ENCODE measurements around the gene CGA.

CGA gene

GRCh38 chr6:87065117-87065516, 29.8 kb downstream of the CGA start:
- DNase-seq (ENCODE audit: low read depth) = no peak
- H3K4me3 ChIP-seq (ENCODE audit: low read depth, low read length) = no peak overlapping the region
- no peak for TF ChIP-seq POLR2A (IDR thresholded peaks at IDR 0.05; ENCODE audit: extremely low read depth, insufficient read length)
- TF ChIP-seq CTCF (IDR thresholded peaks at IDR 0.05; ENCODE audit: low read depth, low read length) = no peak
- no peak for TF ChIP-seq MAX (IDR thresholded peaks at IDR 0.05; ENCODE audit: low read depth, low read length)
- TF ChIP-seq MYC (IDR thresholded peaks at IDR 0.05; ENCODE audit: low read depth, low read length) = no peak

- TF ChIP-seq POLR2A (IDR thresholded peaks at IDR 0.05; ENCODE audit: extremely low read depth, insufficient read length) (no peak), MAX (IDR thresholded peaks at IDR 0.05; ENCODE audit: low read depth, low read length) (no peak), CTCF (IDR thresholded peaks at IDR 0.05; ENCODE audit: low read depth, low read length) (no peak), MYC (IDR thresholded peaks at IDR 0.05; ENCODE audit: low read depth, low read length) (no peak)
- DNase-seq (ENCODE audit: low read depth) = no peak
- no peak overlapping the region for H3K4me3 ChIP-seq (ENCODE audit: low read depth, low read length)
Measured at GRCh38 chr6:87059943-87060342, 35.0 kb downstream of the CGA start.

- TF ChIP-seq MYC (IDR thresholded peaks at IDR 0.05; ENCODE audit: low read depth, low read length) = no peak
- TF ChIP-seq POLR2A (IDR thresholded peaks at IDR 0.05; ENCODE audit: extremely low read depth, insufficient read length) = no peak
- TF ChIP-seq MAX (IDR thresholded peaks at IDR 0.05; ENCODE audit: low read depth, low read length) = no peak
- TF ChIP-seq CTCF (IDR thresholded peaks at IDR 0.05; ENCODE audit: low read depth, low read length) = no peak
- DNase-seq (ENCODE audit: low read depth) = no peak
- no peak overlapping the region for H3K4me3 ChIP-seq (ENCODE audit: low read depth, low read length)
Measured at GRCh38 chr6:87054143-87054833, 40.6 kb downstream of the CGA start.

- no peak for DNase-seq (ENCODE audit: low read depth)
- TF ChIP-seq CTCF (IDR thresholded peaks at IDR 0.05; ENCODE audit: low read depth, low read length) = no peak
- TF ChIP-seq POLR2A (IDR thresholded peaks at IDR 0.05; ENCODE audit: extremely low read depth, insufficient read length) = no peak
- no peak for TF ChIP-seq MAX (IDR thresholded peaks at IDR 0.05; ENCODE audit: low read depth, low read length)
- no peak for TF ChIP-seq MYC (IDR thresholded peaks at IDR 0.05; ENCODE audit: low read depth, low read length)
- no peak overlapping the region for H3K4me3 ChIP-seq (ENCODE audit: low read depth, low read length)
Measured at GRCh38 chr6:87053312-87053711, 41.6 kb downstream of the CGA start.

- TF ChIP-seq POLR2A (IDR thresholded peaks at IDR 0.05; ENCODE audit: extremely low read depth, insufficient read length) (no peak), CTCF (IDR thresholded peaks at IDR 0.05; ENCODE audit: low read depth, low read length) (no peak), MAX (IDR thresholded peaks at IDR 0.05; ENCODE audit: low read depth, low read length) (no peak), MYC (IDR thresholded peaks at IDR 0.05; ENCODE audit: low read depth, low read length) (no peak)
- DNase-seq (ENCODE audit: low read depth) = no peak
Measured at GRCh38 chr6:87049779-87050178, 45.1 kb downstream of the CGA start.

More at GRCh38 chr6:87049779-87050178, 45.1 kb downstream of the CGA start:
- H3K4me3 ChIP-seq (ENCODE audit: low read depth, low read length) = no peak overlapping the region
